GM23338 (cell line): Measurements from ENCODE around the gene CDC42BPA.

Experiments used
- CTCF ChIP-seq, 2 experiments: fragments of 200-600 bp in 1 of 2; sonication (generic) in 1 of 2; conservative IDR thresholded peaks; 2 replicates each; pipeline versions ENCODE4 v1.5.1 to v1.6.1; 2016 to 2017; ENCODE audit warnings: antibody characterized with exemption in 2 of 2, low read depth in 2 of 2, mild to moderate bottlenecking in 2 of 2, moderate library complexity in 1 of 2
- EZH2 ChIP-seq: fragments of 200-600 bp; sonication (generic); IDR thresholded peaks from one replicate; pipeline ENCODE4 v1.8.0; 2017; ENCODE audit warnings: antibody characterized with exemption, mild to moderate bottlenecking, low read depth; ENCODE audit not compliant: unreplicated experiment
- EZH2phosphoT487 ChIP-seq: fragments of 200-600 bp; sonication (generic); IDR thresholded peaks from one replicate; pipeline ENCODE4 v1.8.1; 2018; ENCODE audit warnings: antibody characterized with exemption; ENCODE audit not compliant: unreplicated experiment
- JUNB ChIP-seq: IDR thresholded peaks from one replicate; pipeline ENCODE4 v1.6.1; 2016; ENCODE audit warnings: antibody characterized with exemption; ENCODE audit not compliant: unreplicated experiment
- NANOG ChIP-seq: IDR thresholded peaks from 2 replicates; pipeline ENCODE4 v1.6.1; 2016; ENCODE audit warnings: antibody characterized with exemption, borderline replicate concordance
- POLR2AphosphoS5 ChIP-seq: IDR thresholded peaks from 2 replicates; pipeline ENCODE4 v1.6.1; 2016; ENCODE audit warnings: antibody characterized with exemption, low read depth
- REST ChIP-seq: IDR thresholded peaks from one replicate; pipeline ENCODE4 v1.6.1; 2018; ENCODE audit warnings: antibody characterized with exemption; ENCODE audit not compliant: unreplicated experiment

- no peak for TF ChIP-seq CTCF (conservative IDR thresholded peaks at IDR 0.05; ENCODE audit: low read depth in 2 of 2)
- no peak for TF ChIP-seq JUNB
- TF ChIP-seq EZH2 = no peak
- no peak for TF ChIP-seq POLR2AphosphoS5
- no peak for TF ChIP-seq REST
- no peak for TF ChIP-seq EZH2phosphoT487
- TF ChIP-seq NANOG = no peak
These were observed 22.7 kb downstream of the CDC42BPA start for GRCh38 chr1:227295609-227296008.
